AG09319 (cell line): Measurements from ENCODE around the gene PKP3.

ENCODE experiments used
- DNase-seq: peaks from one replicate; pipeline ENCODE4 v3.0.0-alpha.2; 2010; ENCODE audit warnings: low read depth; ENCODE audit errors: extremely low read depth
- TF ChIP-seq, protein P1 (sequence below): IDR thresholded peaks from 2 replicates; pipeline ENCODE4 v1.5.1; 2011; ENCODE audit warnings: low read depth, mild to moderate bottlenecking, inconsistent platforms, low read length, moderate library complexity

PKP3 gene

DNA sequence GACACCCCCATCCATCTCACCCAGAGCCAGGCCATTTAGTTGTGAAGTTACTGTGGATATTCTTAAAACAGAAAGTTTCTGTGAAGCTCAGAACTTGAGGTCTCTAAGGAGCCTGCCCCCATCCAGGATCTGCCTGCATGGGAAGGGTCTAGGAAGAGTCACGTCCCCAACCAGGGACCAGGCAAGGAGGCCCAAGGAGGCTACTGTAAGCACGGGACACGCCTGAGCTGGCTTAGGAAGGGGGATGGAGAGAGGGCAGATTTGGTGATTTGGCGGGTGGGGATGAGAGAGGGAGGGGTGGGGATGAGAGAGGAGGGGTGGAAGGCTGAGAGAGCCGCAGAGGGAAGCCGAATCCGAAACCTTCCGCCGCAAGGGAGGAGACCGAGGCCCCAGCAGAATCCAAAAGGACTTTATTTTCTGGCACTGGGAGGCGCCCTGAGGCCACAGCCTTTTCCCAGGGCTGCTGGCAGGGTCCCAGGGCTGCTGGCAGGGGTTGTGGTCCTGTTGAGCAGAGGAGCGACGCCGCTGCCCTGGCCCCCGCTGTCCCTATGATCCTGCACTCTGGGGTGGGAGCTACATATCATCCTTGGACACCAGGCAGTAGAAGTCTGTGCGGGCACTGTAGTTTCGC is 11.4 kb downstream of the PKP3 start:
- no peak for DNase-seq
- TF ChIP-seq, protein P1, sequence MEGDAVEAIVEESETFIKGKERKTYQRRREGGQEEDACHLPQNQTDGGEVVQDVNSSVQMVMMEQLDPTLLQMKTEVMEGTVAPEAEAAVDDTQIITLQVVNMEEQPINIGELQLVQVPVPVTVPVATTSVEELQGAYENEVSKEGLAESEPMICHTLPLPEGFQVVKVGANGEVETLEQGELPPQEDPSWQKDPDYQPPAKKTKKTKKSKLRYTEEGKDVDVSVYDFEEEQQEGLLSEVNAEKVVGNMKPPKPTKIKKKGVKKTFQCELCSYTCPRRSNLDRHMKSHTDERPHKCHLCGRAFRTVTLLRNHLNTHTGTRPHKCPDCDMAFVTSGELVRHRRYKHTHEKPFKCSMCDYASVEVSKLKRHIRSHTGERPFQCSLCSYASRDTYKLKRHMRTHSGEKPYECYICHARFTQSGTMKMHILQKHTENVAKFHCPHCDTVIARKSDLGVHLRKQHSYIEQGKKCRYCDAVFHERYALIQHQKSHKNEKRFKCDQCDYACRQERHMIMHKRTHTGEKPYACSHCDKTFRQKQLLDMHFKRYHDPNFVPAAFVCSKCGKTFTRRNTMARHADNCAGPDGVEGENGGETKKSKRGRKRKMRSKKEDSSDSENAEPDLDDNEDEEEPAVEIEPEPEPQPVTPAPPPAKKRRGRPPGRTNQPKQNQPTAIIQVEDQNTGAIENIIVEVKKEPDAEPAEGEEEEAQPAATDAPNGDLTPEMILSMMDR = no peak; the same call in 1 of the 2 replicates

GRCh38 chr11:405954-406795 is 12.2 kb downstream of the PKP3 start:
- DNase-seq = no peak
- TF ChIP-seq, protein P1 = no peak

- TF ChIP-seq, protein P1 = peak; percentile 1
- DNase-seq = peak; percentile 28
Measured at GRCh38 chr11:406796-407650, 13.0 kb downstream of the PKP3 start.

DNA sequence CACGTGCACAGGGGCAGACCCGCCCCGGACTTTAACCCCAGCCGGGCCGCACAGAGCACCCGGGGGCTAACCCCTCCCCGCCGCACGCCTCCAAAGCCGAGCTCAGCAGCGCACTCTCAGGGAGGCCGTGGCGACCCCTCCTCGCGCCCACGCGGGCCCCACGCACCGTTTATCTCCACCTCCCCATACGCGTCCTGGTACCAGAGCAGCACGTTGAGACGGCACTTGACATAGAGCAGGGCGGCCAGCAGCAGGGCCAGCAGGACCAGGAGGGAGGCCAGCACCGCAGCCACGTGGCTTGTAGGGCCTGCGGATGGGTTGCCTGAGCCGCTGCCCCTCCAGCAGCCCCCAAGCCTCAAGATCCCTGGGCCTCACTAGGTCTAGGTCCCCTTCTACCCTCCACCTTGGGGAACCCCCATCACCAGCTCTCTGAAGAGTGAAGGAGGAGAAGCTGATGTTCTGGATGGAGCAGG is 13.7 kb downstream of the PKP3 start:
- TF ChIP-seq, protein P1 = no peak
- DNase-seq = no peak

DNA sequence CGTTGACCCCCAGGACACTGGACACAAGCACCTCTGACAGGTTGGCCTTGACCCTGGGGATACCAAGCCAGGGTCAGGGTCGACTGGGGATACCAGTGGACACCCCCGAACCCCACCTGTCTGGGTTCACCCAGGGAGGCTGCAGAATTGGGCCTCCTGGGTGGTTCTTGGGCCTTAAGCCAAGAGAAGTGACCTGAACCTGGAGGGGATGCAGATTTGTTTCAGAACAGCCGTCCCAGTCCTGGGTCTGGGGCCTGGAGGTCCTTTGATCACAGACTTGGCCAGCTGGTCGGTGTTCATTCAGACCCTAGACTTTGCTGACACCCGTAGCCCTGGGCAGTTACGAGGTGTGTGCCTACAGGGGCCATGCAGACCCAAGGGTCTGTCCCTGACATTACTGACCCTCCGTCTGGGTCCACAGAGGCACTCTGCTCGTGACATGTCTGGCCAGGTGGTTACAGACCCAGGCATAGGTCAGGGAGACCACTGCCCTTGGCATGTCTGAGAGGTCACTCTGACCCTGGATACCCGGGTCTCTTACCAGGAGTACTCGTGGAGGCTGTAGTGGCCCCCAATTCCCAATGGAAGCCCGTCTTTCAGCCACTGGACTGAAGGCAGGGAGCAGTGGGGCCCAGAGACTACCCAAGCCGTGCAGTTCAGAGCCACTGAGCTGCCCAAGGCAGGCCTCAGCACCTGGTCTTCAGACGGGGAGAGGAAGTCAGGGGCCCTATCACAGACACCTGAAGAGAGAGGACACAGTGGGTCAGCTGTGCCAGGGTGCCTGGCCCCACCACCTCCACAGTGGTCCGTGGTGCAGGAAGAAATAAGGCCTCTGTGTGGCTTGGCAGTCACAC is 14.4 kb downstream of the PKP3 start:
- TF ChIP-seq, protein P1 = no peak
- no peak for DNase-seq

GRCh38 chr11:409008-409599 is 15.1 kb downstream of the PKP3 start:
- DNase-seq = no peak
- TF ChIP-seq, protein P1 = no peak
